ENCODE data around the gene CERS4.

DNA sequence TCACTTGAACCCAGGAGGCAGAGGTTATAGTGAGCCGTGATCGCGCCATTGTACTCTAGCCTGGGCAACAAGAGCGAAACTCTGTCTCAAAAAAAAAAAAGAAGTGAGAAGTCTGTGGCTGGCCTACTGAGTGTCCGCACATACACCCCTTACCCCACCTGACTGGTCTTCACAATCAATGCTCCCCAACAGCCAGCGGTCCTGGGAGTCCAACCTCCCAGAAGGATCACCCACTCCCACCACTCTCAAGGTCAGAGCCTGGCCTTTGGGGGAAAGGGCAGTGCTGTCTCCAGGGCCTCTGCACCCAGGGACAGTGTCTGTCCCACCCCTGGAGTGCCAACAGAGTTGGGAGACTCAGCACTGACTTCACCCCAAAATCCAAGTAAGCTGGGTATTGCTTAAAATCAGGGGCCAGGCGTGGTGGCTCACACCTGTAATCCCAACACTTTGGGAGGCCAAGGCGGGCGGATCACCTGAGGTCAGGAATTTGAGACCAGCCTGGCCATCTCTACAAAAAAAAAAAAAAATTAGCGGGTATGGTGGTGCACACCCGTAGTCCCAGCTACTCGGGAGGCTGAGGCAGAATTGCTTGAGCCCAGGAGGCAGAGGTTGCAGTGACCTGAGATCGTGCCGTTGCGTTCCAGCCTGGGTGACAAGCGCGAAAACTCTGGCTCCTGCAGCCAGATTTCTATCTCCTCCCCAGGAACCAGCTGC, 101.3 kb downstream of the CERS4 start:
- TF ChIP-seq, protein P1, sequence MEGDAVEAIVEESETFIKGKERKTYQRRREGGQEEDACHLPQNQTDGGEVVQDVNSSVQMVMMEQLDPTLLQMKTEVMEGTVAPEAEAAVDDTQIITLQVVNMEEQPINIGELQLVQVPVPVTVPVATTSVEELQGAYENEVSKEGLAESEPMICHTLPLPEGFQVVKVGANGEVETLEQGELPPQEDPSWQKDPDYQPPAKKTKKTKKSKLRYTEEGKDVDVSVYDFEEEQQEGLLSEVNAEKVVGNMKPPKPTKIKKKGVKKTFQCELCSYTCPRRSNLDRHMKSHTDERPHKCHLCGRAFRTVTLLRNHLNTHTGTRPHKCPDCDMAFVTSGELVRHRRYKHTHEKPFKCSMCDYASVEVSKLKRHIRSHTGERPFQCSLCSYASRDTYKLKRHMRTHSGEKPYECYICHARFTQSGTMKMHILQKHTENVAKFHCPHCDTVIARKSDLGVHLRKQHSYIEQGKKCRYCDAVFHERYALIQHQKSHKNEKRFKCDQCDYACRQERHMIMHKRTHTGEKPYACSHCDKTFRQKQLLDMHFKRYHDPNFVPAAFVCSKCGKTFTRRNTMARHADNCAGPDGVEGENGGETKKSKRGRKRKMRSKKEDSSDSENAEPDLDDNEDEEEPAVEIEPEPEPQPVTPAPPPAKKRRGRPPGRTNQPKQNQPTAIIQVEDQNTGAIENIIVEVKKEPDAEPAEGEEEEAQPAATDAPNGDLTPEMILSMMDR (conservative IDR thresholded peaks at IDR 0.05; ENCODE audit: low read depth, low read length): no peak
- TF ChIP-seq EZH2 (IDR thresholded peaks at IDR 0.05; ENCODE audit: borderline replicate concordance, low read depth, low read length, poor library complexity, severe bottlenecking): no peak

All from A673 (cell line).